Caco-2 (cell line): ENCODE measurements around the gene ZNF148. TPM values are rescaled to one million over a fixed set of nuclear protein-coding genes. Genes with fewer than 3 reads are reported as not detected.
"Not testable (repeated sequence)": the region's sequence is repeated elsewhere in the genome, so short reads cannot be mapped to it uniquely, and the experiment has no call there.

Source experiments
- BruUV-seq: library from RNA; stranded (reverse); fragments of 400-500 nt; replicated peaks from 2 replicates; lab custom pipeline; 2021; lab: Mats Ljungman, UMichigan
- CTCF ChIA-PET: fragments of 300-600 bp; sonication (Branson Sonifier 250); formaldehyde crosslinking; loops from one replicate; lab custom pipeline; 2022; ENCODE audit warnings: antibody characterized with exemption; lab: Charles Lee
- POLR2A ChIA-PET: fragments of 300-600 bp; sonication (Branson Sonifier 250); formaldehyde crosslinking; loops from one replicate; lab custom pipeline; 2022; ENCODE audit warnings: antibody characterized with exemption; lab: Charles Lee
- DNase-seq, 2 experiments: peaks; one replicate each; pipeline versions ENCODE4 v3.0.0 to v3.0.0-alpha.2; 2020 to 2022
- H3K27me3 ChIP-seq: replicated peaks from 2 replicates; pipeline ENCODE4 v1.6.0; 2011; ENCODE audit warnings: low read length; ENCODE audit not compliant: control insufficient read depth, insufficient read depth
- H3K36me3 ChIP-seq: 2 replicates; pipeline ENCODE4 v1.5.1; 2011; ENCODE audit warnings: low read length; ENCODE audit not compliant: control insufficient read depth, insufficient read depth
- H3K4me1 ChIP-seq: fragments of 250-450 bp; sonication (Bioruptor Pico); 2 replicates; pipeline ENCODE4 v1.5.1; 2020; ENCODE audit warnings: mild to moderate bottlenecking
- H3K4me3 ChIP-seq: 2 replicates; pipeline ENCODE4 v1.5.1; 2011; ENCODE audit warnings: low read depth, mild to moderate bottlenecking, control low read depth, low read length
- H3K9me3 ChIP-seq: fragments of 250-450 bp; sonication (Bioruptor Pico); 2 replicates; pipeline ENCODE4 v1.5.1; 2020; ENCODE audit warnings: mild to moderate bottlenecking, moderate library complexity
- H3K27ac Mint-ChIP-seq: one replicate; pipeline ENCODE4 v1.8.0; 2022; ENCODE audit warnings: mixed read lengths; ENCODE audit not compliant: unreplicated experiment
- H3K27me3 Mint-ChIP-seq: one replicate; pipeline ENCODE4 v1.8.0; 2022; ENCODE audit warnings: mixed read lengths; ENCODE audit not compliant: insufficient read depth, unreplicated experiment
- H3K36me3 Mint-ChIP-seq: one replicate; pipeline ENCODE4 v1.8.0; 2022; ENCODE audit warnings: mild to moderate bottlenecking, mixed read lengths; ENCODE audit not compliant: insufficient read depth, unreplicated experiment
- H3K4me1 Mint-ChIP-seq: one replicate; pipeline ENCODE4 v1.8.0; 2022; ENCODE audit warnings: low read depth, mixed read lengths; ENCODE audit not compliant: unreplicated experiment
- H3K4me3 Mint-ChIP-seq: one replicate; pipeline ENCODE4 v1.8.0; 2022; ENCODE audit warnings: mild to moderate bottlenecking, moderate library complexity, mixed read lengths; ENCODE audit not compliant: unreplicated experiment
- H3K9me3 Mint-ChIP-seq: one replicate; pipeline ENCODE4 v1.8.0; 2022; ENCODE audit warnings: mixed read lengths; ENCODE audit not compliant: unreplicated experiment
- CTCF ChIP-seq, 2 experiments: fragments of 200-600 bp in 1 of 2; IDR thresholded peaks; 1 replicate in 1 of 2; 2 replicates in 1 of 2; pipeline versions ENCODE4 v1.5.1 to v1.8.0; 2011 to 2022; ENCODE audit warnings: antibody characterized with exemption in 1 of 2, control low read depth in 1 of 2, inconsistent platforms in 1 of 2, low read depth in 1 of 2, low read length in 1 of 2, mild to moderate bottlenecking in 1 of 2, moderate library complexity in 1 of 2; ENCODE audit not compliant: insufficient read depth in 1 of 2, severe bottlenecking in 1 of 2, unreplicated experiment in 1 of 2
- intact Hi-C: fragments of 100-400 bp; cut with micrococcal nuclease; formaldehyde crosslinking; loops from one replicate; pipeline ENCODE4 v1.10.0; 2022; ENCODE audit not compliant: unreplicated experiment
- total RNA-seq: library from RNA; stranded (reverse); gene quantifications from 2 replicates; pipeline ENCODE4 v1.2.3, GENCODE V29; 2022

ZNF148 gene
- total RNA-seq, 1 experiment from 2014 or later = 33.3 TPM

DNA sequence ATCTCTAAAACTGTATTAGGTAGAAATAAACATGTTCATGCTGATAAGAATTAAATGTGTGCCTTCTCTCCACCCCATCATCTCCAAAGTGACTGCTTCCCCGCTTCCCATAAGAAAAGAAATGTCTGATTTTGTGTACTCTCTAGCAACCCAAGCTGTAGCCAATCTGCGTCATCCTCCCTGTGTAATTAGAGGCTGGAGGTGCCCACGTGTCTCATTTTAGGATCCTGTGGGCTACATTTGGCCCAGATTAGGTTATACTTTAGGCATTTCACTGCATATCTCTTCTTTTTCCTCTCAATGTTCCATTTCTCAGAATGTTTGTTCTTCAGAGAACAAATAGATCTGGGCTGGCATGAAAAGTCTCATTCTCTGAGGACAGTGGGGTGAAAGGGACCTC, 19.3 kb upstream of the ZNF148 start:
- H3K27me3 ChIP-seq = no peaks in the 10 kb centered on the region
- H3K4me3 ChIP-seq = no peak overlapping the region
- no peaks in the 10 kb centered on the region for H3K27me3 Mint-ChIP-seq
- no peaks in the 10 kb centered on the region for H3K4me1 Mint-ChIP-seq
- no peaks in the 10 kb centered on the region for H3K4me1 ChIP-seq
- no peak for DNase-seq
- H3K36me3 ChIP-seq = no peaks in the 10 kb centered on the region
- ChIA-PET CTCF (no interaction called here), POLR2A (no interaction called here)
- no peaks in the 10 kb centered on the region for H3K36me3 Mint-ChIP-seq
- TF ChIP-seq CTCF (IDR thresholded peaks at IDR 0.05; ENCODE audit: insufficient read depth in 1 of 2, low read depth in 1 of 2, low read length in 1 of 2, severe bottlenecking in 1 of 2, unreplicated experiment in 1 of 2) = no peak
- no TSS peak for BruUV-seq
- no peaks in the 10 kb centered on the region for H3K9me3 Mint-ChIP-seq
- no peaks in the 10 kb centered on the region for H3K9me3 ChIP-seq
- no peak overlapping the region for H3K4me3 Mint-ChIP-seq
- H3K27ac Mint-ChIP-seq = no peak overlapping the region
- intact Hi-C loops = no loop called here

DNA sequence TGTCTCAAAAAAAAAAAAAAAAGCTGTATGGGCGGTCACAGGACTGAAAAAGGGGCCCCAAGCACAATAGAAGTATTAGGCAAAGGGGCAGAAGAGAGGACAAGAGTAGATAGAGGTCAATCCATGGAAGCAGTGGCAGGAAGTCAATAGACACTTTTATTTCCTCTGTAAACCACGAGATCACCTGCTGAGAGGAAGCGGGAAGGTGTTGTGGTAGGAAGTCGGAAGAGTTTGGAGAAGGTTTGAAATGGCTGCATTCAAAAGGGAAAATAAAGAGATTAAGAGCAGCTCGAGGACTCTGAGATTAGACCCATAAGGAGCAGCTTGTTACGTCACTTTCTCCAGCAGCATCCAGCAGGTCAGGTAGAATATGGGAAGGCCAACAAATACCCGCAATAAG, 14.2 kb upstream of the ZNF148 start:
- no peaks in the 10 kb centered on the region for H3K4me1 ChIP-seq
- no peaks in the 10 kb centered on the region for H3K36me3 ChIP-seq
- H3K4me3 Mint-ChIP-seq = no peak overlapping the region
- intact Hi-C loops = no loop called here
- H3K27ac Mint-ChIP-seq = no peak overlapping the region
- CTCF ChIA-PET = interaction anchor here (0.6 kb wide), 1 partner anchor 105 kb away, joined by 6 read pairs; no protein-coding TSS in a partner anchor
- H3K27me3 Mint-ChIP-seq = no peaks in the 10 kb centered on the region
- POLR2A ChIA-PET = no interaction called here
- TF ChIP-seq CTCF (IDR thresholded peaks at IDR 0.05; ENCODE audit: insufficient read depth in 1 of 2, low read depth in 1 of 2, low read length in 1 of 2, severe bottlenecking in 1 of 2, unreplicated experiment in 1 of 2) = no peak
- H3K4me3 ChIP-seq = no peak overlapping the region
- no peaks in the 10 kb centered on the region for H3K9me3 Mint-ChIP-seq
- H3K9me3 ChIP-seq = 0 out of 2 replicates have a peak, but pooled peaks cover 4% of the 10 kb centered on the region
- DNase-seq = no peak
- H3K36me3 Mint-ChIP-seq = no peaks in the 10 kb centered on the region
- no peaks in the 10 kb centered on the region for H3K4me1 Mint-ChIP-seq
- no peaks in the 10 kb centered on the region for H3K27me3 ChIP-seq
- BruUV-seq = no TSS peak

GRCh38 chr3:125388369-125388768, 13.2 kb upstream of the ZNF148 start:
- H3K27ac Mint-ChIP-seq, H3K4me3 Mint-ChIP-seq, H3K36me3 ChIP-seq, H3K27me3 Mint-ChIP-seq, H3K4me1 ChIP-seq, DNase-seq, H3K27me3 ChIP-seq, H3K9me3 ChIP-seq, H3K36me3 Mint-ChIP-seq, H3K4me1 Mint-ChIP-seq, H3K9me3 Mint-ChIP-seq, H3K4me3 ChIP-seq, POLR2A ChIA-PET, CTCF ChIA-PET, intact Hi-C loops, BruUV-seq: not testable (repeated sequence)

GRCh38 chr3:125386811-125387210, 11.7 kb upstream of the ZNF148 start:
- Histone ChIP-seq H3K9me3 (0 out of 2 replicates have a peak, but pooled peaks cover 4% of the 10 kb centered on the region), H3K36me3 (no peaks in the 10 kb centered on the region), H3K27me3 (no peaks in the 10 kb centered on the region), H3K4me3 (no peak overlapping the region), H3K4me1 (peaks cover 4% of the 10 kb centered on the region; the same call in 1 of the 2 replicates)
- no peak for DNase-seq
- H3K27ac Mint-ChIP-seq = no peak overlapping the region
- POLR2A ChIA-PET = no interaction called here
- H3K27me3 Mint-ChIP-seq = no peaks in the 10 kb centered on the region
- H3K4me1 Mint-ChIP-seq = peaks cover 18% of the 10 kb centered on the region
- no peak overlapping the region for H3K4me3 Mint-ChIP-seq
- intact Hi-C loops = no loop called here
- CTCF ChIA-PET = no interaction called here
- BruUV-seq = no TSS peak
- TF ChIP-seq CTCF (IDR thresholded peaks at IDR 0.05; ENCODE audit: insufficient read depth in 1 of 2, low read depth in 1 of 2, low read length in 1 of 2, severe bottlenecking in 1 of 2, unreplicated experiment in 1 of 2) = no peak
- no peaks in the 10 kb centered on the region for H3K9me3 Mint-ChIP-seq
- no peaks in the 10 kb centered on the region for H3K36me3 Mint-ChIP-seq
